Calu3 (cell line): ENCODE results near the gene MBNL1. TPM values are rescaled to one million over a fixed set of nuclear protein-coding genes. Genes with fewer than 3 reads are reported as not detected.

Experiments used
- BruUV-seq: library from RNA; stranded (reverse); fragments of 400-500 nt; replicated peaks from 2 replicates; lab custom pipeline; 2021; lab: Mats Ljungman, UMichigan
- CTCF ChIA-PET: fragments of 300-600 bp; sonication (Branson Sonifier 250); formaldehyde crosslinking; loops from one replicate; lab custom pipeline; 2022; ENCODE audit warnings: antibody characterized with exemption; lab: Charles Lee
- DNase-seq: peaks from one replicate; pipeline ENCODE4 v3.0.0; 2022
- H3K27ac Mint-ChIP-seq: one replicate; pipeline ENCODE4 v1.8.0; 2022; ENCODE audit warnings: mixed read lengths; ENCODE audit not compliant: unreplicated experiment
- H3K27me3 Mint-ChIP-seq: one replicate; pipeline ENCODE4 v1.8.0; 2022; ENCODE audit warnings: mixed read lengths; ENCODE audit not compliant: unreplicated experiment
- H3K36me3 Mint-ChIP-seq: one replicate; pipeline ENCODE4 v1.8.0; 2022; ENCODE audit warnings: mild to moderate bottlenecking, moderate library complexity, mixed read lengths; ENCODE audit not compliant: insufficient read depth, unreplicated experiment
- H3K4me1 Mint-ChIP-seq: one replicate; pipeline ENCODE4 v1.8.0; 2022; ENCODE audit warnings: mild to moderate bottlenecking, low read depth, mixed read lengths; ENCODE audit not compliant: unreplicated experiment
- H3K4me3 Mint-ChIP-seq: one replicate; pipeline ENCODE4 v1.8.0; 2022; ENCODE audit warnings: mild to moderate bottlenecking, low read depth, moderate library complexity, mixed read lengths; ENCODE audit not compliant: unreplicated experiment
- H3K9me3 Mint-ChIP-seq: one replicate; pipeline ENCODE4 v1.8.0; 2022; ENCODE audit warnings: low read depth, mixed read lengths; ENCODE audit not compliant: unreplicated experiment
- CTCF ChIP-seq: fragments of 200-600 bp; IDR thresholded peaks from one replicate; pipeline ENCODE4 v1.8.0; 2022; ENCODE audit warnings: antibody characterized with exemption; ENCODE audit not compliant: unreplicated experiment
- intact Hi-C: fragments of 100-400 bp; cut with micrococcal nuclease; formaldehyde crosslinking; loops from one replicate; pipeline ENCODE4 v1.10.0; 2022; ENCODE audit not compliant: unreplicated experiment
- total RNA-seq: library from RNA; stranded (reverse); gene quantifications from 2 replicates; pipeline ENCODE4 v1.2.3, GENCODE V29; 2022

MBNL1 gene
- total RNA-seq, 1 experiment from 2014 or later: 183 TPM

- intact Hi-C loops: loop anchor here (2.0 to 10.0 kb wide), 3 partner anchors 45 to 82 kb away; no protein-coding TSS in a partner anchor
- TF ChIP-seq CTCF: no peak
- H3K4me1 Mint-ChIP-seq: peaks cover 76% of the 10 kb centered on the region
- no peak for DNase-seq
- CTCF ChIA-PET: interaction anchor here (0.9 to 1.3 kb wide), 2 partner anchors 9 to 72 kb away, joined by 3 to 5 read pairs; no protein-coding TSS in a partner anchor
- H3K27ac Mint-ChIP-seq: peak overlapping the region; percentile 53
- H3K4me3 Mint-ChIP-seq: peak overlapping the region; percentile 12
- H3K9me3 Mint-ChIP-seq: no peaks in the 10 kb centered on the region
- no peaks in the 10 kb centered on the region for H3K27me3 Mint-ChIP-seq
- BruUV-seq: no TSS peak
- no peaks in the 10 kb centered on the region for H3K36me3 Mint-ChIP-seq
Measured at GRCh38 chr3:152389316-152389934, 120.7 kb downstream of the MBNL1 start.

- no peaks in the 10 kb centered on the region for H3K9me3 Mint-ChIP-seq
- no TSS peak for BruUV-seq
- CTCF ChIA-PET: interaction anchor here (0.9 kb wide), 1 partner anchor 73 kb away, joined by 3 read pairs; no protein-coding TSS in a partner anchor
- no peak overlapping the region for H3K4me3 Mint-ChIP-seq
- H3K27me3 Mint-ChIP-seq: no peaks in the 10 kb centered on the region
- H3K4me1 Mint-ChIP-seq: peaks cover 72% of the 10 kb centered on the region
- intact Hi-C loops: no loop called here
- no peak for DNase-seq
- H3K36me3 Mint-ChIP-seq: no peaks in the 10 kb centered on the region
- H3K27ac Mint-ChIP-seq: no peak overlapping the region
- TF ChIP-seq CTCF: no peak
Measured at GRCh38 chr3:152390647-152391046, 121.9 kb downstream of the MBNL1 start.

GRCh38 chr3:152391671-152392070, 122.9 kb downstream of the MBNL1 start:
- TF ChIP-seq CTCF: no peak
- no peaks in the 10 kb centered on the region for H3K9me3 Mint-ChIP-seq
- CTCF ChIA-PET: interaction anchor here (0.6 to 1.8 kb wide), 5 partner anchors 8 to 56 kb away, joined by 3 to 5 read pairs (median 3); no protein-coding TSS in a partner anchor
- no peak for DNase-seq
- H3K36me3 Mint-ChIP-seq: no peaks in the 10 kb centered on the region
- H3K4me3 Mint-ChIP-seq: no peak overlapping the region
- H3K4me1 Mint-ChIP-seq: peaks cover 64% of the 10 kb centered on the region
- H3K27ac Mint-ChIP-seq: no peak overlapping the region
- H3K27me3 Mint-ChIP-seq: no peaks in the 10 kb centered on the region
- intact Hi-C loops: no loop called here
- BruUV-seq: no TSS peak

- DNase-seq: no peak
- no TSS peak for BruUV-seq
- Mint-ChIP-seq H3K4me3 (no peak overlapping the region), H3K4me1 (peaks cover 57% of the 10 kb centered on the region), H3K36me3 (no peaks in the 10 kb centered on the region), H3K9me3 (no peaks in the 10 kb centered on the region), H3K27ac (no peak overlapping the region), H3K27me3 (no peaks in the 10 kb centered on the region)
- no peak for TF ChIP-seq CTCF
- intact Hi-C loops: no loop called here
- CTCF ChIA-PET: interaction anchor here (0.6 to 1.8 kb wide), 5 partner anchors 8 to 55 kb away, joined by 3 to 5 read pairs (median 3); no protein-coding TSS in a partner anchor
Measured at GRCh38 chr3:152392272-152392880, 123.6 kb downstream of the MBNL1 start.
